DND-41 (cell line): ENCODE measurements around the gene SLC22A3.

Source experiments
- CTCF ChIP-seq: IDR thresholded peaks from 2 replicates; pipeline ENCODE4 v1.5.1; 2012; ENCODE audit warnings: borderline replicate concordance, low read length, moderate library complexity, mild to moderate bottlenecking; ENCODE audit not compliant: poor library complexity, severe bottlenecking; ENCODE audit errors: extremely low read depth
- EZH2 ChIP-seq: IDR thresholded peaks from 3 replicates; pipeline ENCODE4 v1.6.1; 2012; ENCODE audit warnings: borderline replicate concordance, low read depth, mild to moderate bottlenecking, moderate library complexity, low read length, inconsistent platforms; ENCODE audit not compliant: severe bottlenecking

GRCh38 chr6:160330619-160331018, 17.6 kb upstream of the SLC22A3 start:
- TF ChIP-seq EZH2 (no peak), CTCF (no peak)
